ENCODE measurements around the gene SMIM35.

DNA sequence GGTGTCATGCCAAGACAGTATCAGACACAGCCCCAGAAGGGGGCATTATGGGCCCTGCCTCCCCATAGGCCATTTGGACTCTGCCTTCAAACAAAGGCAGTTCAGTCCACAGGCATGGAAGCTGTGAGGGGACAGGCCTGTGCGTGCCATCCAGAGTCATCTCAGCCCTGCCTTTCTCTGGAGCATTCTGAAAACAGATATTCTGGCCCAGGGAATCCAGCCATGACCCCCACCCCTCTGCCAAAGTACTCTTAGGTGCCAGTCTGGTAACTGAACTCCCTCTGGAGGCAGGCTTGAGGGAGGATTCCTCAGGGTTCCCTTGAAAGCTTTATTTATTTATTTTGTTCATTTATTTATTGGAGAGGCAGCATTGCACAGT, 85.9 kb downstream of the SMIM35 start:
- TF ChIP-seq, protein P1, sequence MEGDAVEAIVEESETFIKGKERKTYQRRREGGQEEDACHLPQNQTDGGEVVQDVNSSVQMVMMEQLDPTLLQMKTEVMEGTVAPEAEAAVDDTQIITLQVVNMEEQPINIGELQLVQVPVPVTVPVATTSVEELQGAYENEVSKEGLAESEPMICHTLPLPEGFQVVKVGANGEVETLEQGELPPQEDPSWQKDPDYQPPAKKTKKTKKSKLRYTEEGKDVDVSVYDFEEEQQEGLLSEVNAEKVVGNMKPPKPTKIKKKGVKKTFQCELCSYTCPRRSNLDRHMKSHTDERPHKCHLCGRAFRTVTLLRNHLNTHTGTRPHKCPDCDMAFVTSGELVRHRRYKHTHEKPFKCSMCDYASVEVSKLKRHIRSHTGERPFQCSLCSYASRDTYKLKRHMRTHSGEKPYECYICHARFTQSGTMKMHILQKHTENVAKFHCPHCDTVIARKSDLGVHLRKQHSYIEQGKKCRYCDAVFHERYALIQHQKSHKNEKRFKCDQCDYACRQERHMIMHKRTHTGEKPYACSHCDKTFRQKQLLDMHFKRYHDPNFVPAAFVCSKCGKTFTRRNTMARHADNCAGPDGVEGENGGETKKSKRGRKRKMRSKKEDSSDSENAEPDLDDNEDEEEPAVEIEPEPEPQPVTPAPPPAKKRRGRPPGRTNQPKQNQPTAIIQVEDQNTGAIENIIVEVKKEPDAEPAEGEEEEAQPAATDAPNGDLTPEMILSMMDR (conservative IDR thresholded peaks at IDR 0.05 in 1 of 2, IDR thresholded peaks at IDR 0.05 in 1 of 2; ENCODE audit: extremely low read depth in 1 of 2, insufficient read depth in 1 of 2, low read depth in 1 of 2, low read length in 2 of 2), result no peak
- TF ChIP-seq EZH2 (IDR thresholded peaks at IDR 0.05; ENCODE audit: borderline replicate concordance, low read length), result no peak

Measured in mammary epithelial cell (primary cell).